ENCODE data around the gene PXDN.

The PXDN gene

DNA sequence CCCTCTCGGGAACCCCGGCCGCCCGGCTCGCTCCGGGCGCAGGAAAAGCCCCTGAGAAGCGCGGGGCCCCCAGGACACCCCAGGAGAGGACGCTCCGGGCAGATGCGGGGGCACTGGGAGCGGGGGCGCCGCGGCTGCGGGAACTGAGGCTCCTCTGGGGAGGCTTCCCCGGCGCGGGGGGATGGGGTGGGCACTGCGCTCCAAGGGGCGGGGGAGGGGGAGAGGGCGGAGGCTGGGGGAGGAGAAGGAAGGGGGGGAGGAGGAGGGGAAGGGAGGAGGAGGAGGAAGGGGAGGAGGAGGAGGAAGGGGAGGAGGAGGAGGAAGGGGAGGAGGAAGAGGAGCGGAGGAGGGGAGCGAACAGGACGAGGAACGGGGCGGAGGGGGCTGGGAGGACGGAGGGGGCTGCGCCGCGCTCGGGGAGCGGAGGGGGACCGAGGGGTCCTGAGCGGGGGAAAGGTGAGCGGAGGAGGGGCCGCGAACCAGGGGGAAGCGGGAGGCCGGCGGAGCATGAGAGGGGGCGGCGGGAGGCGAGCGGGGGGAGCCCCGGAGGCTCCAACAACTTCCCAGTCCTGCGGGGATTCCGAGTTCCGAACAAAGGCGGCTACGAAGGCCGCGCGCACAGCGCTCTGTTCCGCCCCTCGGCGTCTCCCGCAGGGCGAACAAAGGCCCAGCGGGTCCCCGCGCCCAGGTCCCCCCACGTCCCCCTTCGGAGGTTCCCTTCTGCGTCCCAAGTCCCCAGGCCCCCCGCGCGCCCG is 742 bp downstream of the PXDN start:
- Mint-ChIP-seq H3K4me3 (peak overlapping the region; percentile 98 to 100 (median 100)), H3K36me3 (ENCODE audit: low read depth) (peaks cover 35% of the 10 kb centered on the region), H3K27ac (peak overlapping the region; percentile 98 to 99 (median 99)), H3K27me3 (ENCODE audit: low read depth) (peaks cover 14% of the 10 kb centered on the region), H3K4me1 (peaks cover 44% of the 10 kb centered on the region), H3K9me3 (no peaks in the 10 kb centered on the region)
- TF ChIP-seq, protein P1, sequence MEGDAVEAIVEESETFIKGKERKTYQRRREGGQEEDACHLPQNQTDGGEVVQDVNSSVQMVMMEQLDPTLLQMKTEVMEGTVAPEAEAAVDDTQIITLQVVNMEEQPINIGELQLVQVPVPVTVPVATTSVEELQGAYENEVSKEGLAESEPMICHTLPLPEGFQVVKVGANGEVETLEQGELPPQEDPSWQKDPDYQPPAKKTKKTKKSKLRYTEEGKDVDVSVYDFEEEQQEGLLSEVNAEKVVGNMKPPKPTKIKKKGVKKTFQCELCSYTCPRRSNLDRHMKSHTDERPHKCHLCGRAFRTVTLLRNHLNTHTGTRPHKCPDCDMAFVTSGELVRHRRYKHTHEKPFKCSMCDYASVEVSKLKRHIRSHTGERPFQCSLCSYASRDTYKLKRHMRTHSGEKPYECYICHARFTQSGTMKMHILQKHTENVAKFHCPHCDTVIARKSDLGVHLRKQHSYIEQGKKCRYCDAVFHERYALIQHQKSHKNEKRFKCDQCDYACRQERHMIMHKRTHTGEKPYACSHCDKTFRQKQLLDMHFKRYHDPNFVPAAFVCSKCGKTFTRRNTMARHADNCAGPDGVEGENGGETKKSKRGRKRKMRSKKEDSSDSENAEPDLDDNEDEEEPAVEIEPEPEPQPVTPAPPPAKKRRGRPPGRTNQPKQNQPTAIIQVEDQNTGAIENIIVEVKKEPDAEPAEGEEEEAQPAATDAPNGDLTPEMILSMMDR (IDR thresholded peaks at IDR 0.05; ENCODE audit: unreplicated experiment in 3 of 3): no peak

- TF ChIP-seq, protein P1 (IDR thresholded peaks at IDR 0.05; ENCODE audit: unreplicated experiment in 3 of 3): peak; percentile 39 to 50 (median 49)
- Mint-ChIP-seq H3K27ac (peak overlapping the region; percentile 98 to 99 (median 99)), H3K4me3 (peak overlapping the region; percentile 98 to 100 (median 100)), H3K9me3 (no peaks in the 10 kb centered on the region), H3K36me3 (ENCODE audit: low read depth) (peaks cover 40% of the 10 kb centered on the region), H3K27me3 (ENCODE audit: low read depth) (peaks cover 11% of the 10 kb centered on the region), H3K4me1 (peaks cover 44% of the 10 kb centered on the region)
Measured at GRCh38 chr2:1742681-1743395, 1.5 kb downstream of the PXDN start.

- H3K27me3 Mint-ChIP-seq (ENCODE audit: low read depth): peaks cover 6% of the 10 kb centered on the region
- no peaks in the 10 kb centered on the region for H3K9me3 Mint-ChIP-seq
- peaks cover 45% of the 10 kb centered on the region for H3K4me1 Mint-ChIP-seq
- TF ChIP-seq, protein P1 (IDR thresholded peaks at IDR 0.05; ENCODE audit: unreplicated experiment in 3 of 3): no peak
- H3K36me3 Mint-ChIP-seq (ENCODE audit: low read depth): peaks cover 46% of the 10 kb centered on the region
- peak overlapping the region; percentile 98 to 99 (median 99) for H3K27ac Mint-ChIP-seq
- peak overlapping the region; percentile 98 to 100 (median 100) for H3K4me3 Mint-ChIP-seq
Measured at GRCh38 chr2:1742301-1742680, 2.0 kb downstream of the PXDN start.

DNA sequence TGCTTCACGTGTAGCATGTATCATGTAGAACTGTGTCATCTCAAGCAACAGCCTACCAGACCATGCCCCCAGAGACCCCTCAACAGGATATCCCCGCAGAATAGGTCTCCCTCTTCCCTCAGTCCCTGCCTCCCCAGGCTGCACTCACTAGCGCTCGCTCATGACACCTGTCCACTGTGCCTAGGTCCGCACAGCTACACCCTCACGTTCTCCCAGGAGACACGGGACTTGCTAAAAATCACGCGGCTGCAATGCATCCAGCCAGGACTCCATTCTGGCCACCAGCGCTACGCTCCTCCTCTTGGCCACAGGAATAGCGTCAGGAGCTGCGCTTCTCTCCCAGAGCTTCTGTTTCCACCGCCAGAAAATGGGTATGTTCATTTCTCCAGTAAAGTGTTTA is 2.5 kb downstream of the PXDN start:
- TF ChIP-seq, protein P1 (IDR thresholded peaks at IDR 0.05; ENCODE audit: unreplicated experiment in 3 of 3): no peak
- Mint-ChIP-seq H3K4me1 (peaks cover 48% of the 10 kb centered on the region), H3K27me3 (ENCODE audit: low read depth) (peaks cover 6% of the 10 kb centered on the region), H3K27ac (peak overlapping the region; percentile 98 to 99 (median 99)), H3K9me3 (no peaks in the 10 kb centered on the region), H3K4me3 (peak overlapping the region; percentile 98 to 100 (median 100)), H3K36me3 (ENCODE audit: low read depth) (peaks cover 47% of the 10 kb centered on the region)

DNA sequence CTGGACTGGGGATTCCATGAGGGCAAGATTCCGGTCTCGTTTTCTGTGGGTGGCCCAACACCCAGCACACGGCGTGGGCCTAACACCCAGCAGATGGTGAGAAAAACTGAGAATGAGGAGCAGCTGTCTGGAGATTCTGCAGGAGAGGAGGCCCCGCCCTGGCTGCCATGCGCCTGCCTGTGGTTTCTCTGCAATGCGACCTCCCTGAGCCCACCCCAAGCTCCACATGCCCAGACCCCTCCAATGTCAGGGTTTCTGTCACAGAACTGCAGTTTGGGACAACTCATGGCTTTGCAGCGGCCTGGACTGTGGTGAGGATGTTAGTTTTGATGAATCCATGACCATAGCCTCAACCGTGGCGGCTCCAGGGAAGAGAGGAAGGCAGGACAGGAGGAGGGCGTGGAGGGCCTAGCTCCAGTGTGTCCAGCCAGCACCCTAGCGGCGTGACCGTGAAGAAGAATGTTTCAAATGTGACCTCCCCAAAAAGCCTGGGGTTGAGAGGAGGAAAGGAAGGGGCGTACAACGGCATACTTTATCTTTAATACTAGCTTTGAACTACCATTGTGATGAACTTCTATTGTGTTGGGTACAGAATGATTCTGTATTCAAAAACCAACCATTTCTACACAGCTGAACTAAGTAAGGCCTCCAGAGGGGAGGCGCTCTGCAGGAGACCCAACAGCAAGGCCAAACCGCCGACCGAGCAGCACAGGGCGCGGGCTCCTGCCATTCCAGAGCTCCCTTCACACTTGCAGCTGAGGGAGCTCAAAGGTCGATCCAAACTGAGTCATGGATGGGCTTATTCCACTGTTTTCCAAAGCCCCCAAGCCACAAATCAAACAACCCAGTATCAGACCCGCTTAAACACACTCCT is 3.4 kb downstream of the PXDN start:
- Mint-ChIP-seq H3K4me3 (peak overlapping the region; percentile 98 to 100 (median 100)), H3K27me3 (ENCODE audit: low read depth) (peaks cover 1% of the 10 kb centered on the region), H3K36me3 (ENCODE audit: low read depth) (peaks cover 52% of the 10 kb centered on the region), H3K27ac (peak overlapping the region; percentile 90 to 99 (median 98)), H3K9me3 (peaks cover 4% of the 10 kb centered on the region), H3K4me1 (peaks cover 53% of the 10 kb centered on the region)
- TF ChIP-seq, protein P1 (IDR thresholded peaks at IDR 0.05; ENCODE audit: unreplicated experiment in 3 of 3): no peak

All from nephron (organoid).